Neural progenitor cell (in vitro differentiated cells): ENCODE results near the gene GIMAP1.
"Not testable (repeated sequence)": the region's sequence is repeated elsewhere in the genome, so short reads cannot be mapped to it uniquely, and the experiment has no call there.

ENCODE experiments used
- CTCF ChIP-seq: fragments of 200-600 bp; sonication (generic); IDR thresholded peaks from 2 replicates; pipeline ENCODE4 v1.5.1; 2017; ENCODE audit warnings: antibody characterized with exemption, mild to moderate bottlenecking
- EZH2 ChIP-seq: fragments of 200-600 bp; sonication (generic); IDR thresholded peaks from 2 replicates; pipeline ENCODE4 v1.6.1; 2017; ENCODE audit warnings: antibody characterized with exemption, mild to moderate bottlenecking, moderate library complexity

DNA sequence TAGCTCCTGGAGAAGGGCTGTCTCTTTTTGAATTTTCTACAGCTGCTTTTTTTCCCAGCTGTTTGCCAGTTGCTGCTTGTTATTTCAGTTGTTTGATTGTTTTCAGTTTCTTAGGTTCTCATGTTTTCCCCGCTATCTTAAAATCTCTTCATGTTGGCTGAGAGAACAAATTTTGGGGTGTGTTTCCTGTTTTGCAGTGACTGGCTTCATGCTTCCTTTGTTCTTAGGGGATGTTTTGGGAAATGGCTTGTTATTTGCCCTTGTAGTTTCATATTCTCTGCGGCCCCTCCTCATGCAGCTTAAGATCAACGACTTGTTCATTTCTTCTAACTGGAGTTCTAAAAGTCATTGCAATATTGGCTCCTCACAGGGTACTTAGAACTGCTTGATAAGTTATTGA, 39.6 kb upstream of the GIMAP1 start:
- not testable (repeated sequence) for TF ChIP-seq EZH2, CTCF
